Keratinocyte (primary cell): ENCODE measurements around the gene CDC23. TPM values are rescaled to one million over a fixed set of nuclear protein-coding genes. Genes with fewer than 3 reads are reported as not detected.

Experiments
- DNase-seq: peaks from one replicate; pipeline ENCODE4 v3.0.0-alpha.2; 2011; ENCODE audit warnings: low read depth, missing footprints, low spot score
- FAIRE-seq: peaks from 2 replicates; lab custom pipeline; 2011; peaks lifted over from hg19 to GRCh38; lab: Jason Lieb, UNC
- H2AFZ ChIP-seq: 2 replicates; pipeline ENCODE4 v1.6.0; 2012; ENCODE audit warnings: low read length, control low read depth, inconsistent platforms; ENCODE audit not compliant: control insufficient read depth
- H3K27ac ChIP-seq: 2 replicates; pipeline ENCODE4 v1.5.1; 2011; ENCODE audit warnings: low read length; ENCODE audit not compliant: control insufficient read depth, insufficient read depth
- H3K27me3 ChIP-seq: 3 replicates; pipeline ENCODE4 v1.6.0; 2011; ENCODE audit warnings: low read length; ENCODE audit not compliant: control insufficient read depth, insufficient read depth; ENCODE audit errors: extremely low read depth
- H3K36me3 ChIP-seq, 2 experiments: 2 replicates in 1 of 2; 3 replicates in 1 of 2; pipeline ENCODE4 v1.5.1; 2011; ENCODE audit warnings: low read length in 2 of 2, mild to moderate bottlenecking in 1 of 2; ENCODE audit not compliant: control insufficient read depth in 2 of 2, insufficient read depth in 2 of 2; ENCODE audit errors: extremely low read depth in 1 of 2
- H3K4me1 ChIP-seq: 3 replicates; pipeline ENCODE4 v1.5.1; 2011; ENCODE audit warnings: low read length; ENCODE audit not compliant: control insufficient read depth, insufficient read depth; ENCODE audit errors: extremely low read depth
- H3K4me2 ChIP-seq: 3 replicates; pipeline ENCODE4 v1.6.0; 2011; ENCODE audit warnings: low read depth, low read length; ENCODE audit not compliant: control insufficient read depth, insufficient read depth; ENCODE audit errors: extremely low read depth
- H3K4me3 ChIP-seq, 3 experiments: fragments of 200-600 bp in 1 of 3; sonication (generic) in 1 of 3; 2 replicates in 2 of 3; 3 replicates in 1 of 3; pipeline ENCODE4 v1.5.1; 2011 to 2016; ENCODE audit warnings: low read length in 3 of 3, mild to moderate bottlenecking in 3 of 3, control low read depth in 2 of 3, inconsistent platforms in 1 of 3, low read depth in 1 of 3, mixed read lengths in 1 of 3, mixed run types in 1 of 3, moderate library complexity in 1 of 3; ENCODE audit not compliant: control insufficient read depth in 2 of 3, insufficient read depth in 2 of 3; ENCODE audit errors: extremely low read depth in 1 of 3
- H3K79me2 ChIP-seq: 2 replicates; pipeline ENCODE4 v1.6.0; 2012; ENCODE audit warnings: low read length; ENCODE audit not compliant: control insufficient read depth, insufficient read depth
- H3K9ac ChIP-seq: 3 replicates; pipeline ENCODE4 v1.6.0; 2011; ENCODE audit warnings: low read length; ENCODE audit not compliant: control insufficient read depth, insufficient read depth; ENCODE audit errors: extremely low read depth
- H3K9me1 ChIP-seq: 3 replicates; pipeline ENCODE4 v1.6.0; 2011; ENCODE audit warnings: low read length; ENCODE audit not compliant: control insufficient read depth, insufficient read depth; ENCODE audit errors: extremely low read depth
- H3K9me3 ChIP-seq: 2 replicates; pipeline ENCODE4 v1.5.1; 2012; ENCODE audit warnings: low read depth, low read length; ENCODE audit not compliant: control insufficient read depth
- H4K20me1 ChIP-seq: 3 replicates; pipeline ENCODE4 v1.6.0; 2011; ENCODE audit warnings: low read length; ENCODE audit not compliant: control insufficient read depth, insufficient read depth; ENCODE audit errors: extremely low read depth
- EZH2 ChIP-seq: IDR thresholded peaks from one replicate; pipeline ENCODE4 v1.6.1; 2012; ENCODE audit warnings: inconsistent platforms, mild to moderate bottlenecking, low read length, moderate library complexity
- dilution Hi-C: fragments of 300-500 bp; cut with MboI; formaldehyde crosslinking; loops from one replicate; pipeline ENCODE4 v1.7.0; 2020; ENCODE audit warnings: low sequenced_read_pairs; ENCODE audit not compliant: extremely low pct_ligation_motif_present
- polyA plus RNA-seq, 5 experiments: library from polyadenylated mRNA; depleted of rRNA in 3 of 5; stranded (reverse) in 3 of 5; stranded (forward) in 1 of 5; unstranded in 1 of 5; fragments of >200 nt; gene quantifications; 1 replicate in 1 of 5; 2 replicates in 3 of 5; 3 replicates in 1 of 5; pipeline versions ENCODE4 v1.2.1 to v1.2.3, GENCODE V29; 2011 to 2012; ENCODE audit warnings: missing spikeins in 2 of 5, low read depth in 1 of 5, low replicate concordance in 1 of 5
- TF ChIP-seq, protein P1 (sequence below), 3 experiments: IDR thresholded peaks in 1 of 3; conservative IDR thresholded peaks in 1 of 3; optimal IDR thresholded peaks in 1 of 3; 2 replicates in 2 of 3; 3 replicates in 1 of 3; pipeline versions ENCODE3 to v1.5.1; 2011; ENCODE audit warnings: low read length in 3 of 3, mild to moderate bottlenecking in 3 of 3, moderate library complexity in 2 of 3, control low read depth in 1 of 3, inconsistent platforms in 1 of 3; ENCODE audit not compliant: insufficient read depth in 2 of 3; ENCODE audit errors: extremely low read depth in 1 of 3

CDC23 gene
- polyA plus RNA-seq, 1 donor (not counting 4 experiments of a cell fraction or from before 2014, with no cell fraction given) = 40.2 TPM

GRCh38 chr5:138230261-138230660 lies 17.1 kb upstream of the CDC23 start:
- dilution Hi-C loops = no loop called here
- TF ChIP-seq, protein P1, sequence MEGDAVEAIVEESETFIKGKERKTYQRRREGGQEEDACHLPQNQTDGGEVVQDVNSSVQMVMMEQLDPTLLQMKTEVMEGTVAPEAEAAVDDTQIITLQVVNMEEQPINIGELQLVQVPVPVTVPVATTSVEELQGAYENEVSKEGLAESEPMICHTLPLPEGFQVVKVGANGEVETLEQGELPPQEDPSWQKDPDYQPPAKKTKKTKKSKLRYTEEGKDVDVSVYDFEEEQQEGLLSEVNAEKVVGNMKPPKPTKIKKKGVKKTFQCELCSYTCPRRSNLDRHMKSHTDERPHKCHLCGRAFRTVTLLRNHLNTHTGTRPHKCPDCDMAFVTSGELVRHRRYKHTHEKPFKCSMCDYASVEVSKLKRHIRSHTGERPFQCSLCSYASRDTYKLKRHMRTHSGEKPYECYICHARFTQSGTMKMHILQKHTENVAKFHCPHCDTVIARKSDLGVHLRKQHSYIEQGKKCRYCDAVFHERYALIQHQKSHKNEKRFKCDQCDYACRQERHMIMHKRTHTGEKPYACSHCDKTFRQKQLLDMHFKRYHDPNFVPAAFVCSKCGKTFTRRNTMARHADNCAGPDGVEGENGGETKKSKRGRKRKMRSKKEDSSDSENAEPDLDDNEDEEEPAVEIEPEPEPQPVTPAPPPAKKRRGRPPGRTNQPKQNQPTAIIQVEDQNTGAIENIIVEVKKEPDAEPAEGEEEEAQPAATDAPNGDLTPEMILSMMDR (optimal IDR thresholded peaks at IDR 0.05 in 1 of 3, IDR thresholded peaks at IDR 0.05 in 1 of 3, conservative IDR thresholded peaks at IDR 0.05 in 1 of 3; ENCODE audit: extremely low read depth in 1 of 3, insufficient read depth in 2 of 3, low read length in 3 of 3) = no peak
- no peak for TF ChIP-seq EZH2
- no peak overlapping the region for H3K4me2 ChIP-seq
- H4K20me1 ChIP-seq = no peaks in the 10 kb centered on the region
- H3K27me3 ChIP-seq = no peaks in the 10 kb centered on the region
- H3K27ac ChIP-seq = no peak overlapping the region
- no peaks in the 10 kb centered on the region for H3K9me1 ChIP-seq
- no peaks in the 10 kb centered on the region for H3K9me3 ChIP-seq
- DNase-seq = no peak
- FAIRE-seq = no peak
- no peaks in the 10 kb centered on the region for H3K79me2 ChIP-seq
- no peak overlapping the region for H3K4me3 ChIP-seq
- H3K9ac ChIP-seq = no peak overlapping the region
- H3K4me1 ChIP-seq = peaks cover 10% of the 10 kb centered on the region
- H3K36me3 ChIP-seq = no peaks in the 10 kb centered on the region
- H2AFZ ChIP-seq = no peak overlapping the region

DNA sequence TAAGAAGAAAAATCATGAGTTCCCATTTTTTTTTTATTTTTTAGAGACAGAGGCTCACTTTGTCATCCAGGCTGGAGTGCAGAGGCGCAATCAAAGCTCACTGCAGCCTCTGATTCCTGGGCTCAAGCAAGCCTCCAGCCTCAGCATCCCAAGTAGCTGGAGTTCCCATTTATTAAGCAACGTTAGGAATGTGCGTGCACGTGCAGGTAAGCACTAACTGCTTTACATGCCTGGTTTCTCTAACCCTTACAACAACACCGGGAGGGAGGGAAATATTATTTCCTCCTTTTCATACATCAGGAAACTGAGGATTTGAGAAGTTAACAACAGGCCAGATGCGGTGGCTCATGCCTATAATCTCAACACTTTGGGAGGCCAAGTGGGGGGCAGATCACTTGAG lies 16.3 kb upstream of the CDC23 start:
- dilution Hi-C loops = no loop called here
- Histone ChIP-seq H3K4me3 (no peak overlapping the region), H3K27me3 (no peaks in the 10 kb centered on the region), H3K27ac (no peak overlapping the region), H3K9me1 (no peaks in the 10 kb centered on the region), H2AFZ (no peak overlapping the region), H4K20me1 (no peaks in the 10 kb centered on the region), H3K4me2 (no peak overlapping the region), H3K9ac (no peak overlapping the region), H3K36me3 (no peaks in the 10 kb centered on the region), H3K4me1 (peaks cover 10% of the 10 kb centered on the region), H3K79me2 (no peaks in the 10 kb centered on the region), H3K9me3 (no peaks in the 10 kb centered on the region)
- no peak for TF ChIP-seq EZH2
- TF ChIP-seq, protein P1 (optimal IDR thresholded peaks at IDR 0.05 in 1 of 3, IDR thresholded peaks at IDR 0.05 in 1 of 3, conservative IDR thresholded peaks at IDR 0.05 in 1 of 3; ENCODE audit: extremely low read depth in 1 of 3, insufficient read depth in 2 of 3, low read length in 3 of 3) = no peak
- no peak for FAIRE-seq
- DNase-seq = no peak
